Sigmoid colon (tissue), 7 donors: ENCODE data around the gene CEP63. TPM values are rescaled to one million over a fixed set of nuclear protein-coding genes. Genes with fewer than 3 reads are reported as not detected.

Experiments used
- DNase-seq: peaks from one replicate; pipeline ENCODE4 v3.0.0-alpha.2; 2019
- H3K27ac ChIP-seq, 4 donors: fragments of 200-600 bp; sonication (generic); one replicate each; pipeline ENCODE4 v1.5.1; 2016 to 2019; ENCODE audit warnings: mild to moderate bottlenecking in 1 of 4
- H3K27me3 ChIP-seq, 3 donors: fragments of 200-600 bp; sonication (generic); one replicate each; pipeline ENCODE4 v1.5.1; 2019; ENCODE audit warnings: mild to moderate bottlenecking in 1 of 3
- H3K36me3 ChIP-seq, 4 donors: fragments of 200-600 bp; sonication (generic); one replicate each; pipeline ENCODE4 v1.5.1; 2016 to 2019
- H3K4me1 ChIP-seq, 4 donors: fragments of 200-600 bp; sonication (generic); one replicate each; pipeline ENCODE4 v1.5.1; 2017 to 2019
- H3K4me3 ChIP-seq, 4 donors: fragments of 200-600 bp; sonication (generic); one replicate each; pipeline ENCODE4 v1.5.1; 2017 to 2019; ENCODE audit warnings: mild to moderate bottlenecking in 2 of 4, moderate library complexity in 1 of 4
- H3K9me3 ChIP-seq, 4 donors: fragments of 200-600 bp in 3 of 4; sonication (generic) in 3 of 4; one replicate each; pipeline versions ENCODE4 v1.5.1 to v1.6.1; 2013 to 2019
- CTCF ChIP-seq, 4 experiments: fragments of 450-650 bp in 3 of 4; fragments of 200-600 bp in 1 of 4; IDR thresholded peaks; one replicate each; pipeline ENCODE4 v1.5.1; 2016 to 2019; ENCODE audit warnings: antibody characterized with exemption in 4 of 4, mild to moderate bottlenecking in 3 of 4, moderate library complexity in 2 of 4
- EP300 ChIP-seq, 4 donors: sonication (generic); formaldehyde crosslinking; IDR thresholded peaks; one replicate each; pipeline ENCODE4 v1.6.1; 2017; ENCODE audit warnings: antibody characterized with exemption in 4 of 4
- POLR2A ChIP-seq, 2 donors: fragments of 450-650 bp; IDR thresholded peaks; one replicate each; pipeline ENCODE4 v1.6.1; 2016; ENCODE audit warnings: antibody characterized with exemption in 2 of 2, mild to moderate bottlenecking in 2 of 2, moderate library complexity in 2 of 2
- POLR2AphosphoS5 ChIP-seq, 4 donors: sonication (generic); formaldehyde crosslinking; IDR thresholded peaks; one replicate each; pipeline ENCODE4 v1.6.1; 2017; ENCODE audit warnings: antibody characterized with exemption in 4 of 4
- WGBS, 2 donors: extraction: QIAGEN DNeasy Blood & Tissue Kit; methylation state at CpG; one replicate each; pipeline ENCODE4 v1.1.7; 2013; 5-methylcytosine and 5-hydroxymethylcytosine counted together
- intact Hi-C: fragments of 100-400 bp; cut with DNase I; formaldehyde crosslinking; loops from one replicate; pipeline ENCODE4 v1.15.1; 2023
- polyA plus RNA-seq, 3 donors: library from polyadenylated mRNA; stranded (reverse); fragments of 200-250 nt; gene quantifications; one replicate each; pipeline ENCODE4 v1.2.3, GENCODE V29; 2013
- total RNA-seq, 4 donors: library from RNA; depleted of rRNA; stranded (reverse); fragments of >200 nt; gene quantifications; one replicate each; pipeline ENCODE4 v1.1.0, GENCODE V29; 2016
- donor health status: healthy with polysubstance abuse.
- donor health status: Bipolar disorder and iron deficiency.
- donor health status: healthy.

The CEP63 gene
- total and polyA plus RNA-seq, 7 donors: 16.6 to 33.5 (median 22.5) TPM

GRCh38 chr3:134533493-134533892, 47.6 kb downstream of the CEP63 start:
- TF ChIP-seq CTCF (IDR thresholded peaks at IDR 0.05): no peak
- no peak for TF ChIP-seq POLR2A (IDR thresholded peaks at IDR 0.05)
- no peaks in the 10 kb centered on the region for H3K27me3 ChIP-seq
- DNase-seq: no peak
- no peaks in the 10 kb centered on the region for H3K9me3 ChIP-seq
- H3K27ac ChIP-seq: no peak overlapping the region
- no peak overlapping the region for H3K4me3 ChIP-seq
- WGBS, 2 donors: 85 to 86% methylated on average over 1 of the region's 1 CpG
- H3K4me1 ChIP-seq: no peaks in the 10 kb centered on the region
- intact Hi-C loops: no loop called here
- peaks cover 0 to 55% (median 12%) of the 10 kb centered on the region in 4 donors for H3K36me3 ChIP-seq

GRCh38 chr3:134535186-134535970, 49.5 kb downstream of the CEP63 start:
- no peak overlapping the region for H3K27ac ChIP-seq
- peaks cover 0 to 74% (median 14%) of the 10 kb centered on the region in 4 donors for H3K36me3 ChIP-seq
- no peaks in the 10 kb centered on the region for H3K27me3 ChIP-seq
- no peak for TF ChIP-seq CTCF (IDR thresholded peaks at IDR 0.05)
- no peak for TF ChIP-seq POLR2A (IDR thresholded peaks at IDR 0.05)
- no peak for TF ChIP-seq POLR2AphosphoS5 (IDR thresholded peaks at IDR 0.05)
- no peak for TF ChIP-seq EP300 (IDR thresholded peaks at IDR 0.05)
- no peak overlapping the region for H3K4me3 ChIP-seq
- H3K4me1 ChIP-seq: no peaks in the 10 kb centered on the region
- intact Hi-C loops: no loop called here
- no peaks in the 10 kb centered on the region for H3K9me3 ChIP-seq
- 93 to 94% methylated on average over 4 of the region's 4 CpGs for WGBS, 2 donors
- DNase-seq: no peak

GRCh38 chr3:134536781-134537180, 50.9 kb downstream of the CEP63 start:
- no peak for DNase-seq
- Histone ChIP-seq H3K4me3 (no peak overlapping the region), H3K27me3 (no peaks in the 10 kb centered on the region), H3K4me1 (no peaks in the 10 kb centered on the region), H3K36me3 (peaks cover 0 to 84% (median 14%) of the 10 kb centered on the region in 4 donors), H3K27ac (no peak overlapping the region), H3K9me3 (no peaks in the 10 kb centered on the region)
- 88 to 96% methylated on average over 5 of the region's 5 CpGs for WGBS, 2 donors
- intact Hi-C loops: no loop called here
- TF ChIP-seq CTCF (IDR thresholded peaks at IDR 0.05): no peak
- no peak for TF ChIP-seq EP300 (IDR thresholded peaks at IDR 0.05)
- TF ChIP-seq POLR2A (IDR thresholded peaks at IDR 0.05): no peak
- TF ChIP-seq POLR2AphosphoS5 (IDR thresholded peaks at IDR 0.05): no peak

GRCh38 chr3:134542287-134542958, 56.6 kb downstream of the CEP63 start:
- 63 to 82% methylated on average over 3 of the region's 3 CpGs for WGBS, 2 donors
- H3K36me3 ChIP-seq: peaks cover 0 to 69% (median 15%) of the 10 kb centered on the region in 4 donors
- no peaks in the 10 kb centered on the region for H3K4me1 ChIP-seq
- H3K27ac ChIP-seq: no peak overlapping the region
- intact Hi-C loops: no loop called here
- no peaks in the 10 kb centered on the region for H3K27me3 ChIP-seq
- H3K9me3 ChIP-seq: no peaks in the 10 kb centered on the region
- TF ChIP-seq CTCF (IDR thresholded peaks at IDR 0.05): no peak
- no peak for DNase-seq
- H3K4me3 ChIP-seq: no peak overlapping the region
